SK-N-DZ (cell line): Measurements from ENCODE around the gene CD79A.

Experiments
- DNase-seq: peaks from one replicate; pipeline ENCODE4 v3.0.0-alpha.2; 2015; ENCODE audit warnings: low spot score

CD79A gene

GRCh38 chr19:41918653-41919244 is 41.7 kb downstream of the CD79A start:
- no peak for DNase-seq

- DNase-seq: no peak
Observed at GRCh38 chr19:41919948-41920712, 43.1 kb downstream of the CD79A start.

GRCh38 chr19:41920882-41921576 is 44.0 kb downstream of the CD79A start:
- DNase-seq: no peak

GRCh38 chr19:41921577-41922576 is 44.8 kb downstream of the CD79A start:
- no peak for DNase-seq

- no peak for DNase-seq
Observed at GRCh38 chr19:41922585-41922984, 45.5 kb downstream of the CD79A start.

- DNase-seq: no peak
Observed at GRCh38 chr19:41923045-41923788, 46.1 kb downstream of the CD79A start.

- no peak for DNase-seq
Observed at GRCh38 chr19:41924151-41925145, 47.4 kb downstream of the CD79A start.

- DNase-seq: no peak
Observed at GRCh38 chr19:41925208-41926003, 48.3 kb downstream of the CD79A start.

GRCh38 chr19:41926028-41926762 is 49.1 kb downstream of the CD79A start:
- no peak for DNase-seq

GRCh38 chr19:41926763-41927496 is 49.9 kb downstream of the CD79A start:
- no peak for DNase-seq

- no peak for DNase-seq
Observed at GRCh38 chr19:41927497-41928192, 50.6 kb downstream of the CD79A start.

- DNase-seq: no peak
Observed at GRCh38 chr19:41928221-41928683, 51.2 kb downstream of the CD79A start, which contains the start of gene ERFL. Gene ERFL (minus strand): TSS chr19:41928449. CDS start chr19:41912919, 15,530 bp downstream.

- no peak for DNase-seq
Observed at GRCh38 chr19:41928754-41929535, 51.9 kb downstream of the CD79A start.

- DNase-seq: no peak
Observed at GRCh38 chr19:41929536-41930071, 52.5 kb downstream of the CD79A start.

GRCh38 chr19:41930322-41930722 is 53.2 kb downstream of the CD79A start:
- no peak for DNase-seq
